COLO668 (cell line): Measurements from ENCODE around the gene TEKT1.
"Not testable (repeated sequence)": the region's sequence is repeated elsewhere in the genome, so short reads cannot be mapped to it uniquely, and the experiment has no call there.

Experiments used
- DNase-seq: peaks from one replicate; lab custom pipeline; 2025; ENCODE audit not compliant: unreplicated experiment; lab: John Stamatoyannopoulos, UW

Gene TEKT1

DNA sequence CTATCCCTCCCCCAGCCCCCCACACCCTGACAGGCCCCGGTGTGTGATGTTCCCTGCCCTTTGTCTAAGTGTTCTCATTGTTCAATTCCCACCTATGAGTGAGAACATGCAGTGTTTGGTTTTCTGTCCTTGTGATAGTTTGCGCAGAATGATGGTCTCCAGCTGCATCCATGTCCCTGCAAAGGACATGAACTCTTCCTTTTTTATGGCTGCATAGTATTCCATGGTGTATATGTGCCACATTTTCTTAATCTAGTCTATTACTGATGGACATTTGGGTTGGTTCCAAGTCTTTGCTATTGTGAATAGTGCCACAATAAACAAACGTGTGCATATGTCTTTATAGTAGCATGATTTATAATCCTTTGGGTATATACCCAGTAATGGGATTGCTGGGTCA, 15.2 kb downstream of the TEKT1 start:
- not testable (repeated sequence) for DNase-seq

DNA sequence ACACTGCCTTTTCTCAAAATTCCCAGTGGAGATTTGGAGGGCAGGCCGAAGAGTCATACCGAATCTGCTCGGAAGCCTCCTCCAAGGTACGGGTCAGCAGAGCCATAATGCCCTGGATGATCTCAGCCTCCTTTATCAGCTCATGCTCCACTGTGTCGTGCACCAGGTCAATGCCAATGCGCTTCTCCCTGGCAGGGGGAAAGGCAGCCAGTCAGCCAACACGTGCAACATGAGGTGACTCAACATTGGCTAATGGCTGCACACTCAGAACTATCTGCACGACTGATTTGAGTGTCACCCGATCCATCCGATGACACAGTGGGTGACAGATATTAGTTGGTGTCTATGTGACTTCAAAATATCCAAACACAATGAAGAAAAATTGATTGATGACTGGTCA, 15.8 kb downstream of the TEKT1 start:
- no peak for DNase-seq

DNA sequence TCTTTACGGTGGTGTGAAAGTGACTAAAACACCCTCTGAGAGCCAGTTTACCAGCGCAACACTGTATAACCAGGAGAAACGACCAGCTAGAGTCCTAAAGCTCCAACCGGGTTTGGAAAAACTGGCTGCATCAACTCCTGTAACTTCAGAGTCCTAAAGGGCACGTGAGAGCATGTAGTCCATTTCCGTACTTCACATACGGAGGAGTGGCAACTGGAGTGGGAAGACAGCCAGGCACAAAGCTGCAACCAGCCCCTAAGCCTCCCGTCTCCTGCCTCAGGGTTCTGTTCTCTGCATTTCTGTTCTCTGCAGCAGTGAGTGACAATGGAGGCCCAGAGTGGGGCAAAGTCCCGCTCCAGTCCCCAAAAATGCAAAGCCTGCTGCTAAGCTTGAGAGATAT, 19.2 kb downstream of the TEKT1 start:
- DNase-seq = no peak

DNA sequence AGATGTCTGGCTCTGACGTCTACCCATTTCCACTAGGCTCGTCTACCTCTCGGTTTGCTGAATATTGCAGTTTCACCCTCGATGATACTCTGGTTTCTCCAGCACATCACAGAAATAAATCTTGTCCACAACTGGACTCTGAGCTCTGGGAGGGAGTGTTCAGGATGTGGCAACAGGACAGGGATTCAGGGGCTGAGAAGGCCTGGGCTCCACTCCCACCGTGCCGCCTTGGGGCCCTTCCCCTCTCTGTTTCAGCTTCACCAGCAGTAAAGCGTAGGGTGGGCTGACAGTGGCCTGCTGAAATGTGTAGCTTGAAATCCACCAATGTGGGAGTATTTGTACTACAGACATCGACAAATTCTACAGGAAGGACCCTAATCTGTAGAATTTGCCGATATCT, 20.0 kb downstream of the TEKT1 start:
- DNase-seq = no peak

DNA sequence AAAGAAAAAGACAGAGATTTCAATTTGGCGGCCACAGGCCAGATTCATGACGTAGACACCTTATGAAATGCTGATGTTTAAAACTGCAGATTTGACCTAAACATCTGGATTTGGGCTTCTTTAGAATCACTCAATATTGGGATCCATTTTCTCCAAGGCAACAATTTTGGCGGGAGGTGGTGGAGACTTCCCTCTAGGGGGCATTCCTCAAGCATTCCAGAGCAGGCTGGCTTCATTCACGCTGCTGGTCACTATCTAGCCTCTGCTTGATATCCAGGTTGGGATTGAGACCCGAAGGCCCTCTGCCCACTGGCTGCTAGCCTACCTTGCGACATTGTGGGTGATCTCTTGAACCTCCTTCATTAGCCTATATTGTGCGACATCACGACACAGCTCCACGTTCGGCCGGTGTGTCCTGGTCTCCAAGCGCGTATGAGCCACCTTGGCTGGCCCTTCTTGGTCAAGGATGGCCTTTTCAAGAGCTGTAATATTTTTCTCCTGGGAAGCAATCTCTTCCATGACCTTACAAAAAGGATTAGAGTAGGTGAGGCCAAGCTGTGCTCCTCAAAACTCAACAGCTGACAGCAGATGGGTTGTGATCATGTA, 31.0 kb downstream of the TEKT1 start:
- no peak for DNase-seq

DNA sequence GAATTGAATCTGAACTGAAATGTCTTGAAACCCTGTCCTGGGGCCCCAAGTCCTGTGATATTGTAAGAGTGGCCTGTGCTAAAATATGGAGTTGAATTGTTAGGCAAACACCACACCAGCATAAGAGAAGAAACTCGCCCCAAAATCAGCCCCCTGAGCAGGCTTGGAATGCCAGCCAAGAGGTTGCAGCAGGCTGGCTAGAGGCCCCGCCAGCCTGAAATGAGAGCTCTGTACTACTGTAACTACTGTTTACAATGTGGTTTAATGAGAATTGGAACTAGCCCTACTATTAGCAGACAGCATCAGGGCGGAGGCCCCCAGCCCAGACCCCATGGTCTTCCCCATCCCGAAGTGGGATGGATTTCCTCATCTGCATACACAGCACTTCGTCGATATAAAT, 31.8 kb downstream of the TEKT1 start:
- DNase-seq = no peak

DNA sequence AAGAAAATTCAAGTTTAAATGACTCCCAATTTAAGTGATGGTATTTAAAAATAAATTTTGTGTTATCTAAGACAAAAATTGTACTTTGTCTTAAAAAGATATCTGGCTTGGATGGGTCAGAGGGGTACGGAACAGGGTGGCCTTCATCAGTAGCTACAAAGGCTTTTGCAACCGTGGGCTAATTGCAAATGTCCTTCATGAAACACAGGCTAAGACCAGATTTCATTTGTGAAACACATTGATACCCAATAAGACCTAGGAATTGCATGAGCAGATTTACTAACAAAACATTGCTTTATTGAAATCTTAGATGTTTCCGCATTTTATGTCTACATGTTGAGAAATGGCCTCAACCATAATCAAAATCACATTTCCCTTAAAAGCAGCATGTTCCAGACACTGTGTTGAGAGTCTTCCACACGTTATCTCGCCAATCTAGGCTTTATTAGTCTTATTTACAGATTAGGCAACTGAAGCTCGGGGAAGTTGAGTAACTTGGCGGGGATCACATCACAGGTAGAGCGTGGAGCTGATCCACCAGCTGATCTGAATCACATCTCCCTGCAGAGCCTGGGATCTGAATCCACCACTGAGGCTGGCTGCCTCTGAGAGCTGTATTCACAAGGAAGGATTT, 33.7 kb downstream of the TEKT1 start:
- no peak for DNase-seq

DNA sequence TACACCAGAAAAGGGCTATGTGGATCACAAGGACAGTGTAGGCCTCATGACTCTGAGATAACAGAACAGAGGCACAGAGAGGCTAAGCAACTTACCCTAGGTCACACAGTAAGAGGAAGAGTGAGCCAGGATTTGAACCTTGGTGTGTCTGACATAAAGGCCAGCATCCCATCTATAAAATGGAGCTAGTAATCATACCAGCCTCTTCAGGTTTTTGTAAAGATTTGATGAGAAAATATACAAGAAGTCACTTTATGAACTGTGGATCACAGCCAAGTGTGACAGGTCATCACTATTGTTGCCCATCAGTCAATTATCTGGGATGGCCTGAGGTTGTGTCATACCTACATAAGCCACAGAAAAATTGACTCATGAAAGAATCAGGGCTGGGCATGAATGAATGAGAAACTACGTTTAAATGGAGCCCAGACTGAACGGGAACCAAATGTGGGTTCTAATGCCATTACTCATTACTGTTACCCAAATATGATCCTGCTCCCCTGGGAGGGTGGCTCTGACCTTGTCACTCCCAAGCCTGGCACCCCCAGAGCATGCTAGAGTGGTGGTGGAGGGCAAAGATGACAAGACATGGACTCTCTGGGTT, 34.5 kb downstream of the TEKT1 start:
- DNase-seq = no peak

DNA sequence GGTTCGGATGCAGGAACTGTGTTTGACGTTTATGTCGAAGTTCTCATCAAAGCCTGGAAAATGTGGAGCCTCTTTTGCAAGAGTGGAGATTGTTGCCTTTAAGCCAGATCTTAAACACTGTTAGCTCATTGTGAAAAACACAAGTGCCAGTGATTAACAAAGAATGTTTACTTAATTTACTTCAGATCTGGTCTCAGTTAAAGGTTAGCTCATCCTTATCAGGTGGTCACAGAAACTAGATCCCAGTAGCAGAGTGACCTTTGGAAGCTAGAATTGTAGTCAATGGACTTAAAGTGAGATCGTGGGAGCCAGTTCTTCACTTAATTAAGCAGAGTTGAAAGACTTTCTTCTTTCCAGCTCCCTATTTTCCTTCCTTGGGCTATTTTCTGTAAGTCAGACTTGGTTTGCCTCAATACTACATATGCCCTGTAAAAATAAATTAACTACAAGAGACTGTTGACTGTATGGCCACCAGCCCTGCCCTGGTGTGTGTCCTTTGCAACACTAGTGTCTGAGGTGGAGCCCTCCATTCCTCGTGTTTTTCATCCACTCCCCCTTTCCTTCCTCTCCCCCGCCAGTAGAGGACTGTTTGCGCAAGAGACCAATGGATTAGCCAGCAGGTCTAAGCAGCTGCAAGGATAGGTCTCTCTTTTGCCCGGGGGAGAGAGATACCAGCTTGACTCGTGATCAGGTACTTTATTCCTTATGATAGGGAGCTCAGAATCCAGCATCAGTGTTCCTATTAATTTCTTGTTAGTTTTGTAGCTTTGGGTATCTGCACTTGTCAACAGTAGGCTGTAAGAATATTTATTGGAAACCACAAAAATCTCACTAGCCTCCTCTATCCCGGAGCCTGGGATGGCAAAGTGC, 35.3 kb downstream of the TEKT1 start:
- no peak for DNase-seq

DNA sequence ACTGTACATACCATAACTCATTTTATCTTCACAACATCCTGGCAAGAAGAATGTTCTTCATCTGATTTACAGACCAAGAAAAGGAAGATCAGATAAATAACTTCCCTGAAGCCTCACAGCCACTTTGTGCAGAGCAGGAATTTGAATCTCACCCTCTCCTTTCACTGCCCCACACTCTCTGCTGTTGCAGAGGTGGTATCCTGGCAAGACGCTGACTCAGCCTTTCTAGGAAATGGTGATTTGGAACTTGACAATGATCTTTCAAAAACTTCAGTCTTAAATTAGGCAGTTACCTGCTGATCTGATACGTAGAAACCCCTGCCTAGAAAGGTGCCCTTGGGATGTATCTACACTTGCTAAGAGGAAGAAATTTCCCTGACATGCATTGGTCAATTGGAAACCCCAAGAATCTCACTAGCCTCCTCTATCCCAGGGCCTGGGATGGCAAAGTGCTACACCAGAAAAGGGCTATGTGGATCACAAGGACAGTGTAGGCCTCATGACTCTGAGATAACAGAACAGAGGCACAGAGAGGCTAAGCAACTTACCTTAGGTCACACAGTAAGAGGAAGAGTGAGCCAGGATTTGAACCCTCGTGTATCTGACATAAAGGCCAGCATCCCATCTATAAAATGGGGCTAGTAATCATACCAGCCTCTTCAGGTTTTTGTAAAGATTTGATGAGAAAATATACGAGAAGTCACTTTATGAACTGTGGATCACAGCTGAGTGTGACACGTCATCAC, 37.6 kb downstream of the TEKT1 start:
- DNase-seq = no peak

DNA sequence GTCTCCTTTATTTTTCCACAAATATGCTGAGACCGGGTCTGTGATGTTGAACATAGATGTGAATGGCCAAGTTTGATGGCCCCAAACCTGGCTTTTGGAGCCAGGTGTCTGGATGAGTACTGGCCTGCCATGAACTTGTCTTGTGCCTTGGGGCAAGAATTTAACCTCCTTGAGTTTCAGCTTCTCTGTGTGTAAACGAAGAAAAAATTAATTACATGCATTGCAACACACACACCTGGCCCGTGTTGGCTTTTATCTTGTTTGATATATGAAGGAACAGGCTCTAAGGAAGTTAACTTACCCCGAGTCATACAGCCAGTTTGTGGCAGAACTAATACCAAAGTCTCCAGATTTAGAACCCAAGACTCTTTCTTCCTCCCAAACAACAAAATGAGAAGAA, 42.4 kb downstream of the TEKT1 start:
- no peak for DNase-seq

DNA sequence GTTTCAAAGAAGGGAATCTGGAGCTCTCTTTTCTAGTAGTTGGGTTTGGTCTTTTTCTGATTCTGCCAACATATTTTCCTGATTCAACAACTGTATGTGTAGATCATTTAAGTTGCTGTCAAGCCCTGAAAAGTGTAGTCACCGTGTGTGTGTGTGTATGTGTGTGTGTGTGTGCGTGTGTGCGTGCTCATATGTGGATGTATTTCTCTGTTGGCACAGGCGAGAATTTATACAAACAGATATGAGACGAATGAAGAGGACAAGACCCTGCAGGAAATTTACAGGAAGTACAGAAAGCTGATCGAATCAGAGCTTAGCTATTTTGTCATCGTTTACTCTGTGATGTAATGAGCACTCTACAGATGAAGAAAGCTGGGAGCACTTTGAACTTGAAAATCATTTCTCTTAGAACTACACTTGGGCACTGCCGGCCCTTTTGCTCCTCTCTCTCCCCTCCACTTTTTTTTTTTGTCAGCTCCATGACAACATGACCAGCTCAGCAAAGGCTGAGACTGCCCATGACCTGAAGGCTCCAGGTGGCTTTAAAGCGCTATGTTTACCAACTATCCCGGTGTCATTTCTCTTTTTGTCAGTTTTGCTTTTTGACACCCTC, 44.3 kb downstream of the TEKT1 start:
- DNase-seq = no peak

DNA sequence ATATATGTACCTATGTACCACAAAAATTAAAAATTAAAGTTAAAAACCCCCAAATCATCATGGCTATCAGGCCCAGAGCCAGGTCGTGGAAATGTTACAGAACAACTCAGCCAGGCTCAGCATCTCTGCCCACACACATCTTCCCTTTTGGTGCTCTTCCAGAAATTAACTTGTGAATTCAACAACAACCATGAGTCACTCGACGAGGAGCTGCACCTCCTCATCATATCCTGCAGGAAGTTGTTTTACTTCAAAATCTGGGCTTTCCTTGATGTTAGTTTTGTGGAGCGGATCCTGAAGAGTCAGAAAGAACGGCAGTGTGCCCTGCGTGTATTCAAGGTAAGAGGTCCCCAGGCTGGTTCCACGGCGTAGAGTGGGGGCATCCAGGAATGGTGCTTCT, 44.9 kb downstream of the TEKT1 start:
- DNase-seq = no peak

DNA sequence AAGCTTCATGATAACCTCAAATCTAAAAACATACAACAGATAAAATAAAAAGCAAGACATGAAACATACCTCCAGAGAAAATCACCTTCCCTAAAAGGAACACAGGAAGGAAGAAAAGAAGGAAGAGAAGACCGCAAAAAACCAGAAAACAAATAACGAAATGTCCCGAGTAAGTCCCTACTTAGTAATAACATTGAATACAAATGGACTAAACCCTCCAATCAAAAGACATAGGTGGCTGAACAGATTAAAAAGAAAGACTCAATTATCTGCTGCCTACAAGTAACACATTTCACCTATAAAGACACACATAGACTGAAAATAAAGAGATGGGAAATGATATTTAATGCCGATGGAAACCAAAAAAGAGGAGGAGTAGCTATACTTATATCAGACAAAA, 49.3 kb downstream of the TEKT1 start:
- no peak for DNase-seq

DNA sequence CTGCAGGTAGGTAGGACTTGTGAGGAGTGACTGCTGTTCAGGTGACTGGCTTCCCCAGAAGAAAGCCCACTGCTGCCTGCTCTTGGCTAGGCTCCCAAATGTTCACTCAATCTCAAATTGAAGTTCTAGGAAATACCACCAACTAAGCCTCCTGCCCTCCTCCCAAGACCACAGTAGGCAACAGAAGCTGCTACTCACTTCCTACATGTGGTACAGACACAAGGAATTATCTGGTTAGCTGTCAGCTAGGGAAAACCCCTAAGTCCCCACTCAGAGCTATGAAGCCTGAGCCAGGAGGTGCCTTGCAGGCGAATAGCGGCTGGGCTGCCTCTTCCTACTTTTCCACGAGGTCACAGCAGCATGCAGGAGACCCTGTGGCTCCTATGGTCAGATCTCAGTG, 50.6 kb downstream of the TEKT1 start:
- no peak for DNase-seq

DNA sequence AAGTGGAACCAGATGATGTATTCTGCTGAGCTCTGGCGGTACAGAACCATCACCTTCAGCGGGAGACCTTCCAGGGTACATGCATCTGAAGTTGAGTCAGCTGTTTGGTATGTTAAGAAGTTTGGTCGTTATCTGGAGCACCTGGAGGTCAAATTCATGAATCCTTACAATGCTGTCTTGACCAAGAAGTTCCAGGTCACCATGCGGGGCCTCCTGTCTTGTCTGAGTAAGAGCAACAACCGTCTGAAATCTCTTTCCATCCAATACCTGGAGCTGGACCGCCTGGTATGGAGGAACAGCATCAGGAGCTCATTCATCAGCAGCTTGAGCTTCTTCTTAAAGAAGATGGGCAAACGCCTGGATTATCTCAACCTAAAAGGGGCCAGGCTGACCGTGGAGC, 51.5 kb downstream of the TEKT1 start:
- no peak for DNase-seq

DNA sequence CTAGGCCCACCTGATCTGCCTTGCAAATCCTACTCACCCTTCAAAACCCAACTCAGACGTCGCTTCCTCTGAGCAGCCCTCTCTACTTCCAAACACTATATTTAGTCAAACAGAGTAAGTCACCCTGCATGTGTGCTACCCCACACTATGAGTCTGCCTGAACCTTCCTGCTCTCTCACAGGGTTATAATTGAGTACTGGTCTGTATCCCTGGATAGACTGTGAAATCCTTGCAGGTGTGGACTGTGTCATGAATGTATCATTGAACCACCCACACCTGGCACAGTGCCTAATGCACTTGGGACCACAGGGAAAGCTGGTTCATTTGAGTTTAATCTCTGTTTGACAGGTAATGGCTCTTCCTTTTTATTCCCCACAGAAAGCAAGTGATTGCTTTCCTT, 52.1 kb downstream of the TEKT1 start:
- no peak for DNase-seq

DNA sequence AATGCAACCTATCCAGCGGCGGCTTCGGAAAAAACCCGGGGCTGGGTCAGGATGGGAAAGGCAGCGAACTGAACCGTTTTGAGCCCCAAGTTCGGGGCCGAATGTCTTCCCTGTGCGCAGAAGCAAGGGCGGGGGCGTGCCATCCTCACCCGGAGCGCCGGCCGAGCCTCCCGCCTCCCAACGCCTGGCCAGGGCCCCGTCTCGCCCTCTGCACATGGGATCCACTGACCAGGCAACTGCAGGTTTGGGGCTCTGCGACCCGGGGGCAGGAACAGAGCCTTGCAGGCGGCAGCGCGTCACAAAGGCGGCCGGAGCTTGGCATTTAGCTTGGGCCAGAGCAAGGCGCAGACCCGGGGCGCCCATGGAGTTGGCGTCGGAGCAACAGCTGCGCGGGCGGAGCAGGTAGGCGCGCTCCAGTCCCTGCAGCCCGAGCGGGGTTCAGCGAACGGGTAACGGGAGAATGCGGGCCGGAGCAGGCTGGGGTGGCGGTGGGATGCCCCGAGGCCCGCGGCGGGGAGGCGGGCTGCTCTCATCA, 55.6 kb downstream of the TEKT1 start, which contains the start of gene FBXO39:
Gene FBXO39, plus strand, starts transcription at position 345 of the 535 bp plus-strand sequence. CDS start 3,654 bp downstream, outside the sequence.
- DNase-seq = no peak

DNA sequence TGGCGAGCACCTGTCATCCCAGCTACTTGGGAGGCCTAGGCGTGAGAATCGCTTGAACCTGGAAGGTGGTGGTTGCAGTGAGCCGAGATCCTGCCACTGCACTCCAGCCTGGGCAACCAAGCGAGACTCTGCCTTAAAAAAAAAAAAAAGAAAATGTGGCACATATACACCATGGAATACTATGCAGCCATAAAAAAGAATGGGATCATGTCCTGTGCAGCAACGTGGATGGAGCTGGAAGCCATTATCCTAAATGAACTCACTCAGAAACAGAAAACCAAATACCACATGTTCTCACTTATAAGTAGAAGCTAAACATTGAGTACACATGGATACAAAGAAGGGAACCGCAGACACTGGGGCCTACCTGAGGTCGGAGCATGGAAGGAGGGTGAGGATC, 56.6 kb downstream of the TEKT1 start:
- not testable (repeated sequence) for DNase-seq

DNA sequence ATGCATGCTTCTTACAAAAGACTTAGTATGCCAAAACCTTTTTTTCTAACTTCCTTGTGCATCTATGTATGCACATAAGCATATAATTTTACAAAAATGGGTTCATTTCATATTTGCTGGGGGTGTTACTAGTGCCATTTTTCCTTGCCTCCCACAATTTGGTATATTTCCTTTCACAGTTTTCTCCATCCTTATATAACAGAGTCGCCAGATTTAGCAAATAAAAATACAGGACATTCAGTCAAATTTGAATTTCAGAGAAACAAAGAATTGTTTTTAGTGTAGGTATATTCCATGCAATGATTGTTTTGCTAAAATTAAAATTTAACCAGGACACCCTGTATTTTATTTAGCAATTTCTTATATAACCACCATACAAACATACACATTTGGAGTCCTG, 59.5 kb downstream of the TEKT1 start:
- no peak for DNase-seq
